ENCODE measurements around the gene ZNF821. TPM values are rescaled to one million over a fixed set of nuclear protein-coding genes. Genes with fewer than 3 reads are reported as not detected.

ZNF821 gene
- total RNA-seq, 6 donors from 2014 or later = 5.9 to 32.5 (median 7.4) TPM

DNA sequence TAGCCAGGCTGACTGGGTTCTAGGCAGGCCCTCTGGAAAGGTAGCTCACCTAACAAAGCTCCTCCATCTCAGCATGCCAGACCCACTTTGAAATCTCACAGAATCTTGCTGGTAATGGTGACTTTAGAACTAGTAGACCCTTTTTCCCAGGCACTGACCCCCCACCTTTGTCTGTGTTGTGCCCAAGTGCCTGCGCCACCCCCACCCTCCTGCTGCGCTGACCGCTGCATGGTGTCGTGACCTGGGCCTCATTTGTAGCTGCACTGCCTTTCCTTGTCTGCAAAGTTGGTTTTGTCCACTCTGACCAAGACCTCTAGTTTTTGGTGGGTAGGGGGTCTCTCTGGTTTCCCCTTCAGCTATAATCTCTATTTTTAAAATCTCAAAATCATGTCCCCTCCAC lies 31.4 kb downstream of the ZNF821 start:
- Histone ChIP-seq H3K4me1 (peaks cover 0 to 9% (median 2%) of the 10 kb centered on the region in 4 donors), H3K36me3 (peaks cover 13 to 67% (median 46%) of the 10 kb centered on the region in 4 donors), H3K27ac (no peak overlapping the region), H3K9me3 (no peaks in the 10 kb centered on the region), H3K27me3 (no peaks in the 10 kb centered on the region), H3K4me3 (no peak overlapping the region)
- TF ChIP-seq, protein P1, sequence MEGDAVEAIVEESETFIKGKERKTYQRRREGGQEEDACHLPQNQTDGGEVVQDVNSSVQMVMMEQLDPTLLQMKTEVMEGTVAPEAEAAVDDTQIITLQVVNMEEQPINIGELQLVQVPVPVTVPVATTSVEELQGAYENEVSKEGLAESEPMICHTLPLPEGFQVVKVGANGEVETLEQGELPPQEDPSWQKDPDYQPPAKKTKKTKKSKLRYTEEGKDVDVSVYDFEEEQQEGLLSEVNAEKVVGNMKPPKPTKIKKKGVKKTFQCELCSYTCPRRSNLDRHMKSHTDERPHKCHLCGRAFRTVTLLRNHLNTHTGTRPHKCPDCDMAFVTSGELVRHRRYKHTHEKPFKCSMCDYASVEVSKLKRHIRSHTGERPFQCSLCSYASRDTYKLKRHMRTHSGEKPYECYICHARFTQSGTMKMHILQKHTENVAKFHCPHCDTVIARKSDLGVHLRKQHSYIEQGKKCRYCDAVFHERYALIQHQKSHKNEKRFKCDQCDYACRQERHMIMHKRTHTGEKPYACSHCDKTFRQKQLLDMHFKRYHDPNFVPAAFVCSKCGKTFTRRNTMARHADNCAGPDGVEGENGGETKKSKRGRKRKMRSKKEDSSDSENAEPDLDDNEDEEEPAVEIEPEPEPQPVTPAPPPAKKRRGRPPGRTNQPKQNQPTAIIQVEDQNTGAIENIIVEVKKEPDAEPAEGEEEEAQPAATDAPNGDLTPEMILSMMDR (IDR thresholded peaks at IDR 0.05) = no peak
- no peak for TF ChIP-seq EP300 (IDR thresholded peaks at IDR 0.05)
- TF ChIP-seq POLR2AphosphoS5 (IDR thresholded peaks at IDR 0.05) = no peak
- no peak for TF ChIP-seq POLR2A (IDR thresholded peaks at IDR 0.05)
- ATAC-seq (ENCODE audit: low FRiP score in 2 of 2) (no peak), DNase-seq (no peak)
- 95 to 100% methylated on average over 4 of the region's 4 CpGs for WGBS, 2 donors

DNA sequence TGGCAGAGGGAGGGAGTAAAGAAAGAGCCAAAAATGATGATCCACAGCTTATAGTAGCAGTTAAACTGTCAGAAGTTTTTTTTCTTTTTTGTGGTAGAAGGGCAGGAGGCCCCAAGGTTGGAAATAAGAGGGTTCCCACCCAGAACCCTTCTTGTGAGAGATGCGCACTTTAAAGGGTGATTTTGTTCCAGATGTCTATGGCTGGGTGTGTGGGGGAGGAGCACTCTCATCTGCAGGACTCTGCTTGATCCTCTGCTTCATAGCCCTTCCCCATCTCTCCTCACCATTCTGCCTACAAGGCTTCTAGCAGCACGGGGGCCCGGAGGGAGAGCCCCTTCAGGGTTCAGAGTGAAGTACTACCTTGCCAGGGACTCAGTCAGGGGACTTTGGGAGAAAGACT lies 31.8 kb downstream of the ZNF821 start:
- H3K4me1 ChIP-seq = peaks cover 3 to 13% (median 6%) of the 10 kb centered on the region in 4 donors
- 90 to 97% methylated on average over 3 of the region's 3 CpGs for WGBS, 2 donors
- peaks cover 13 to 66% (median 46%) of the 10 kb centered on the region in 4 donors for H3K36me3 ChIP-seq
- no peak overlapping the region for H3K4me3 ChIP-seq
- DNase-seq = no peak
- TF ChIP-seq POLR2AphosphoS5 (IDR thresholded peaks at IDR 0.05) (no peak), POLR2A (IDR thresholded peaks at IDR 0.05) (no peak), EP300 (IDR thresholded peaks at IDR 0.05) (no peak)
- TF ChIP-seq, protein P1 (IDR thresholded peaks at IDR 0.05) = no peak
- no peak for ATAC-seq (ENCODE audit: low FRiP score in 2 of 2)
- no peak overlapping the region for H3K27ac ChIP-seq
- no peaks in the 10 kb centered on the region for H3K27me3 ChIP-seq
- H3K9me3 ChIP-seq = no peaks in the 10 kb centered on the region

DNA sequence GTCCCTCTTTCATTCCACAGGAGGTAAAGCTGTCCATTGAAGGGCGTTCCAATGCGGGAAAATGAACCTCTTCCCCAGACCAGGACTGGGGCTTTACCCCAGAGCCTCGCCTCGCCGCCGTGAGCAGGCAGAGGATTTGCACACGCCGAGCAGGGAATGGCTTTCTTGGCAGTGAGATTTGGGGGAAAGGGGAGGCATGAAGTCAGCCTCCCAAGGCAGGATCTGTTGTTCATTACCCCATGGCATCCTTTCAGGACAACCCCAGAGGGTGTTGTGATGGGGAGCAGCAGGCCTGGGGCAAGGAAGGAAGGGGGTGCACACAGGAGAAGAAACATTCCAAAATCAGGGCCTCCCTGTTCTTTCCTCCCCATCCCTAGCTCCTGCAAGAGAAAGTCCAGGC lies 32.2 kb downstream of the ZNF821 start:
- 97 to 100% methylated on average over 2 to 8 of the region's 8 CpGs for WGBS, 2 donors
- Histone ChIP-seq H3K4me1 (peaks cover 7 to 17% (median 10%) of the 10 kb centered on the region in 4 donors), H3K4me3 (no peak overlapping the region), H3K9me3 (no peaks in the 10 kb centered on the region), H3K27me3 (no peaks in the 10 kb centered on the region), H3K27ac (no peak overlapping the region), H3K36me3 (peaks cover 13 to 66% (median 46%) of the 10 kb centered on the region in 4 donors)
- ATAC-seq (ENCODE audit: low FRiP score in 2 of 2) = no peak
- TF ChIP-seq, protein P1 (IDR thresholded peaks at IDR 0.05) = no peak
- TF ChIP-seq POLR2AphosphoS5 (IDR thresholded peaks at IDR 0.05) = no peak
- no peak for DNase-seq

DNA sequence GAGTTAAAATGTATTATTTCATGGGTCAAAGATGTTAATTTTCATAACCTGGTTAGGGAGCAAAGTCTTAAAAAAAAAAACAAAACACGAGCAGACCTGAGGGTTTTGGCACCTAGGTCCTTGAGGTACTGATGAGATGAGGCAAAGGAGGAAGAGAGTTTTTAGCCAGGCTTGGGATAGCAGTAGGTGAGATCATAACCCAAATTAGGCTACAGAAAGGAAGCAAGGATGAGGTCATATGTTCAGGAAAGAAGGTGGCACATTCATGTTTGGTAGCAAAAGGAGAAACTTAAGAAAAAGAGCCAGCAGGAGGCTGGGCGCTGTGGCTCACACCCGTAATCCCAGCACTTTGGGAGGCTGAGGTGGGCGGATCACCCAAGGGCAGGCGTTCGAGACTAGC lies 35.4 kb downstream of the ZNF821 start:
- Histone ChIP-seq H3K27ac (no peak overlapping the region), H3K4me1 (peaks cover 12 to 22% (median 17%) of the 10 kb centered on the region in 4 donors), H3K9me3 (no peaks in the 10 kb centered on the region), H3K4me3 (no peak overlapping the region), H3K36me3 (peaks cover 13 to 57% (median 44%) of the 10 kb centered on the region in 4 donors), H3K27me3 (no peaks in the 10 kb centered on the region)
- no peak for DNase-seq
- TF ChIP-seq POLR2A (IDR thresholded peaks at IDR 0.05) (no peak), EP300 (IDR thresholded peaks at IDR 0.05) (no peak), POLR2AphosphoS5 (IDR thresholded peaks at IDR 0.05) (no peak)
- TF ChIP-seq, protein P1 (IDR thresholded peaks at IDR 0.05) = no peak
- 86 to 93% methylated on average over 6 of the region's 6 CpGs for WGBS, 2 donors
- no peak for ATAC-seq (ENCODE audit: low FRiP score in 2 of 2)

DNA sequence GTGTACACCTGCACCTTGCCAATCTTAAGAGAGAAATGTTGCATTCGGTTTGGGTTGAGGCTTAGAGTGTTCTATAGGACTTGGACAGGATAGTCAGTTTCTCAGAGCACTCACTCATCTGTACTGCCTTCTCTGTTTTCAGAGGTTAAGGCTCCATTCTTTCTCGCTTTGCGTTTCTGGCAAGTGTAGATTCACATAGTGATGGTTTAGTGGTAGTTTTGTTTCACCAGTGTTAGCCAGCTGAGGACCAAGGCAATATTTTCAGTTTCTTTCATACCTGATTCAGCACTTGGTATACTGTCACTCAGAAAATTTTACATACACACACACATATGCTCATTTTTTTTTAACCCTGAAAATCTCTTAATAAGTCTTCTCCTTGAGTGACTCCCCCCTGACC lies 36.9 kb downstream of the ZNF821 start:
- Histone ChIP-seq H3K9me3 (no peaks in the 10 kb centered on the region), H3K36me3 (peaks cover 13 to 43% (median 37%) of the 10 kb centered on the region in 4 donors), H3K4me1 (peaks cover 12 to 20% (median 15%) of the 10 kb centered on the region in 4 donors), H3K27me3 (no peaks in the 10 kb centered on the region), H3K4me3 (peak overlapping the region in 3 of 4 donors; percentile 83 to 100 (median 95)), H3K27ac (peak overlapping the region in 2 of 4 donors; percentile 88 to 93)
- ATAC-seq (ENCODE audit: low FRiP score in 2 of 2) = no peak
- no peak for TF ChIP-seq POLR2AphosphoS5 (IDR thresholded peaks at IDR 0.05)
- TF ChIP-seq, protein P1 (IDR thresholded peaks at IDR 0.05) = no peak
- no peak for TF ChIP-seq EP300 (IDR thresholded peaks at IDR 0.05)
- no peak for TF ChIP-seq POLR2A (IDR thresholded peaks at IDR 0.05)
- 59 to 67% methylated on average over 3 of the region's 3 CpGs for WGBS, 2 donors
- DNase-seq = no peak
